ENCODE data around the gene TMPRSS2.

GRCh38 chr21:41519806-41520559 is 12.0 kb upstream of the TMPRSS2 start:
- TF ChIP-seq CHD4 (IDR thresholded peaks at IDR 0.05; ENCODE audit: insufficient read depth, insufficient replicate concordance, low read depth, low read length, poor library complexity, severe bottlenecking) (no peak), POLR2A (conservative IDR thresholded peaks at IDR 0.05) (no peak), NFE2 (IDR thresholded peaks at IDR 0.05; ENCODE audit: low read depth) (no peak), EZH2 (IDR thresholded peaks at IDR 0.05; ENCODE audit: borderline replicate concordance, low read depth, low read length) (no peak), TAF1 (IDR thresholded peaks at IDR 0.05; ENCODE audit: control insufficient read depth, extremely low read depth, insufficient read depth, low read length, severe bottlenecking) (no peak), CTCF (IDR thresholded peaks at IDR 0.05 in 2 of 3, conservative IDR thresholded peaks at IDR 0.05 in 1 of 3; ENCODE audit: insufficient read depth in 2 of 3, low read depth in 1 of 3, low read length in 3 of 3) (no peak)
